Transverse colon (tissue), 4 donors: ENCODE results near the gene DDX4. TPM values are rescaled to one million over a fixed set of nuclear protein-coding genes. Genes with fewer than 3 reads are reported as not detected.

Experiments used
- DNase-seq: peaks from one replicate; pipeline ENCODE4 v3.0.0-alpha.2; 2019
- H3K27ac ChIP-seq, 4 donors: fragments of 200-600 bp; sonication (generic); 2 replicates each; pipeline ENCODE4 v1.5.1; 2016 to 2018; ENCODE audit warnings: inconsistent platforms in 4 of 4
- H3K27me3 ChIP-seq: fragments of 200-600 bp; sonication (generic); 2 replicates; pipeline ENCODE4 v1.5.1; 2017; ENCODE audit warnings: inconsistent platforms
- H3K36me3 ChIP-seq, 4 donors: fragments of 200-600 bp; sonication (generic); 2 replicates each; pipeline ENCODE4 v1.5.1; 2017 to 2019; ENCODE audit warnings: inconsistent platforms in 4 of 4
- H3K4me1 ChIP-seq, 4 donors: fragments of 200-600 bp; sonication (generic); 2 replicates each; pipeline ENCODE4 v1.5.1; 2017 to 2020; ENCODE audit warnings: inconsistent platforms in 4 of 4
- H3K4me3 ChIP-seq, 4 donors: fragments of 200-600 bp; sonication (generic); 1 replicate in 1 of 4; 2 replicates in 3 of 4; pipeline versions ENCODE4 v1.5.1 to v1.6.1; 2017 to 2019; ENCODE audit warnings: inconsistent platforms in 4 of 4
- H3K9me3 ChIP-seq, 2 donors: fragments of 200-600 bp; sonication (generic); 2 replicates each; pipeline ENCODE4 v1.5.1; 2017 to 2019; ENCODE audit warnings: inconsistent platforms in 2 of 2
- CTCF ChIP-seq, 5 experiments: fragments of 200-600 bp in 3 of 5; fragments of 450-650 bp in 2 of 5; sonication (generic) in 3 of 5; IDR thresholded peaks; 1 replicate in 2 of 5; 2 replicates in 3 of 5; pipeline ENCODE4 v1.5.1; 2016 to 2017; ENCODE audit warnings: antibody characterized with exemption in 5 of 5, inconsistent platforms in 3 of 5, mild to moderate bottlenecking in 2 of 5, moderate library complexity in 1 of 5
- EP300 ChIP-seq: sonication (generic); formaldehyde crosslinking; IDR thresholded peaks from one replicate; pipeline ENCODE4 v1.6.1; 2017; ENCODE audit warnings: antibody characterized with exemption, low read depth
- POLR2A ChIP-seq: fragments of 450-650 bp; IDR thresholded peaks from one replicate; pipeline ENCODE4 v1.6.1; 2016; ENCODE audit warnings: antibody characterized with exemption, mild to moderate bottlenecking, moderate library complexity
- POLR2AphosphoS5 ChIP-seq, 3 donors: sonication (generic); formaldehyde crosslinking; IDR thresholded peaks; one replicate each; pipeline ENCODE4 v1.6.1; 2016; ENCODE audit warnings: antibody characterized with exemption in 3 of 3
- WGBS, 2 donors: methylation state at CpG; one replicate each; pipeline ENCODE4 v1.1.5; 2018; ENCODE audit warnings: low coverage in 1 of 2; 5-methylcytosine and 5-hydroxymethylcytosine counted together
- in situ Hi-C, 4 donors: fragments of 200-750 bp; cut with MboI; loops; one replicate each; pipeline versions ENCODE4 v1.15.0 to v1.15.1; 2017; ENCODE audit warnings: low sequenced_read_pairs in 3 of 4, low pct_ligation_motif_present in 1 of 4, low pct_unique_long_range_greater_than_20kb in 1 of 4
- intact Hi-C: fragments of 100-400 bp; cut with DNase I; formaldehyde crosslinking; loops from one replicate; pipeline ENCODE4 v1.15.1; 2023; ENCODE audit warnings: low total_unique reads
- total RNA-seq, 4 donors: library from RNA; depleted of rRNA; stranded (reverse); fragments of >200 nt; gene quantifications; one replicate each; pipeline ENCODE4 v1.1.0, GENCODE V29; 2016

DDX4 gene
- total RNA-seq, 4 donors from 2014 or later = not detected

DNA sequence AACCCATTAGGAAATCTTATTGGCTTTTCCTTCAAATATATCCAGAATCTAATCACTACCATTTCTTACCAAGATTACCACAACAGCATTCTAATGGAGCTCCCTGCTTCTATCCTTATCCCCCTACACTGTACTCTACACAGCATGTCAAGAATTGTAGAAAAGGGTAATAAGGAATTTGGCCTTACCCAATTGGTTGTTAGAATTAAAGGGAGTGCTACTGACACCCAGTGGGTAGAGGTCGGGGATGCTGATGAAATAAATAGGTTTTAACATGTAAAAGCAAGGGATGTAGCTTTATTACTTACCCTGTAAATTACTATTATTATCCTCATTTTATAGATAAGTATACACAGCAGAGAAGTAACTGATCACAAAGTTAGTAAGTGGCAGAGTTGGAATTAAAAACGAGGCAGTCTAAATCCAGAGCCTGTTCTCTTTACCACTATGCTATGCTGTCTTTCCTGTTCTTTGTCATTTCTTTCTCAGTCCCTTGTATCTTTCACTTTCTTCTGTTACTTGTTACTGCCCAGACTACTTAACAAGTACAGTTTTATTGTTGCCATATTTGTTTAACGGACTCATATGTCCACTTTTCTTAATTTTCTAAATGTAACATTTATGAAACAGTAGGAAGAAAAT lies 36.3 kb upstream of the DDX4 start:
- H3K27ac ChIP-seq = no peak overlapping the region
- intact Hi-C loops = no loop called here
- 81 to 83% methylated on average over 3 of the region's 3 CpGs for WGBS, 2 donors

GRCh38 chr5:55702598-55703345 lies 35.1 kb upstream of the DDX4 start:
- in situ Hi-C loops (loop anchor here in 1 of 4 donors (10.0 to 25.0 kb wide), 2 partner anchors 368 to 540 kb away; partner anchors contain the start of genes CDC20B and GPX8), intact Hi-C loops (no loop called here)
- no peak for DNase-seq
- no peaks in the 10 kb centered on the region for H3K27me3 ChIP-seq
- peaks cover 0 to 18% (median 0%) of the 10 kb centered on the region in 4 donors for H3K4me1 ChIP-seq
- no peaks in the 10 kb centered on the region for H3K9me3 ChIP-seq
- no peak overlapping the region for H3K27ac ChIP-seq
- H3K4me3 ChIP-seq = no peak overlapping the region
- TF ChIP-seq EP300 (no peak), POLR2AphosphoS5 (IDR thresholded peaks at IDR 0.05) (no peak), POLR2A (no peak), CTCF (IDR thresholded peaks at IDR 0.05) (no peak)
- H3K36me3 ChIP-seq = peaks cover 0 to under 1% (median 0%) of the 10 kb centered on the region in 4 donors
- 31 to 38% methylated on average over 1 of the region's 1 CpG for WGBS, 2 donors

More for the DNA sequence above, 36.3 kb upstream of the DDX4 start:
- peaks cover 0 to 18% (median 0%) of the 10 kb centered on the region in 4 donors for H3K4me1 ChIP-seq
- no peak for TF ChIP-seq EP300
- no peak for TF ChIP-seq POLR2A
- no peak for TF ChIP-seq POLR2AphosphoS5 (IDR thresholded peaks at IDR 0.05)
- TF ChIP-seq CTCF (IDR thresholded peaks at IDR 0.05) = no peak
- peaks cover 0 to 3% (median 0%) of the 10 kb centered on the region in 4 donors for H3K36me3 ChIP-seq
- in situ Hi-C loops = loop anchor here in 1 of 4 donors (10.0 to 25.0 kb wide), 2 partner anchors 367 to 539 kb away; partner anchors contain the start of genes CDC20B and GPX8
- no peaks in the 10 kb centered on the region for H3K9me3 ChIP-seq
- H3K27me3 ChIP-seq = no peaks in the 10 kb centered on the region
- H3K4me3 ChIP-seq = no peak overlapping the region
- DNase-seq = no peak

DNA sequence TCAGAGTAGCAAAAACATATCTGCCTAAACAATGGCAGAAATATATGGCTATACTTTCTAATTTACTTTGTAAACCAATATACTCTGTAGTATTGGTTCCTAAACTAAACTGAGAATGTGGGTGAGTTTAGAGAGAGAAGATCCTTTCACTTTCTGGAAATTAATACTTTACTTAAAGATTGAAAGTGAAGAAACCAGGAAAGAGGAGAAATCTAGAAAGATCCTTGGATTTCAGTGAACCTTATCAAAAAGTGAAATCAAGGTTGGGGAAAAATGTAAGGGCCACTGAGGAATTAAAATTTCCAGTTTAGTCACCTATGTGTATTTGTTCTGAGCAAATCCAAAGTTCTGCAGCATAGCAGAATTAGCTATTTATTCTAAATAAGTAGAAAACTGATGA lies 31.6 kb upstream of the DDX4 start:
- intact Hi-C loops = no loop called here
- no peak for TF ChIP-seq EP300
- no peak for TF ChIP-seq CTCF (IDR thresholded peaks at IDR 0.05)
- TF ChIP-seq POLR2AphosphoS5 (IDR thresholded peaks at IDR 0.05) = no peak
- no peak for TF ChIP-seq POLR2A
- in situ Hi-C loops = loop anchor here in 1 of 4 donors (10.0 to 25.0 kb wide), 2 partner anchors 371 to 544 kb away; partner anchors contain the start of genes CDC20B and GPX8

GRCh38 chr5:55708732-55709131 lies 29.1 kb upstream of the DDX4 start:
- in situ Hi-C loops = loop anchor here in 1 of 4 donors (10.0 to 25.0 kb wide), 2 partner anchors 374 to 546 kb away; partner anchors contain the start of genes CDC20B and GPX8
- DNase-seq = no peak
- intact Hi-C loops = no loop called here
- Histone ChIP-seq H3K27ac (no peak overlapping the region), H3K4me1 (peaks cover 7 to 28% (median 13%) of the 10 kb centered on the region in 4 donors), H3K36me3 (no peaks in the 10 kb centered on the region), H3K27me3 (no peaks in the 10 kb centered on the region), H3K4me3 (no peak overlapping the region), H3K9me3 (no peaks in the 10 kb centered on the region)
- no peak for TF ChIP-seq EP300
- no peak for TF ChIP-seq POLR2AphosphoS5 (IDR thresholded peaks at IDR 0.05)
- TF ChIP-seq POLR2A = no peak
- no peak for TF ChIP-seq CTCF (IDR thresholded peaks at IDR 0.05)

More for the DNA sequence above, 31.6 kb upstream of the DDX4 start:
- H3K4me1 ChIP-seq = peaks cover 3 to 22% (median 4%) of the 10 kb centered on the region in 4 donors
- no peaks in the 10 kb centered on the region for H3K27me3 ChIP-seq
- H3K9me3 ChIP-seq = no peaks in the 10 kb centered on the region
- DNase-seq = no peak
- H3K36me3 ChIP-seq = no peaks in the 10 kb centered on the region
- no peak overlapping the region for H3K27ac ChIP-seq
- H3K4me3 ChIP-seq = no peak overlapping the region
